Endodermal cell (in vitro differentiated cells): ENCODE data around the gene ASPN. TPM values are rescaled to one million over a fixed set of nuclear protein-coding genes. Genes with fewer than 3 reads are reported as not detected.

Experiments used
- DNase-seq: peaks from one replicate; pipeline ENCODE4 v3.0.0-alpha.2; 2017
- H3K27ac ChIP-seq: 2 replicates; pipeline ENCODE4 v1.5.1; 2013; ENCODE audit warnings: mild to moderate bottlenecking, low read depth, low read length, moderate library complexity
- H3K27me3 ChIP-seq: 2 replicates; pipeline ENCODE4 v1.6.1; 2013; ENCODE audit warnings: mild to moderate bottlenecking, low read length, moderate library complexity; ENCODE audit not compliant: insufficient read depth, control insufficient read depth, poor library complexity, severe bottlenecking
- H3K36me3 ChIP-seq: 2 replicates; pipeline ENCODE4 v1.7.0; 2013; ENCODE audit warnings: mild to moderate bottlenecking, low read length, moderate library complexity; ENCODE audit not compliant: control insufficient read depth, insufficient read depth
- H3K4me1 ChIP-seq: one replicate; pipeline ENCODE4 v1.7.0; 2013; ENCODE audit warnings: low read length; ENCODE audit not compliant: control insufficient read depth, insufficient read depth
- H3K4me3 ChIP-seq: 2 replicates; pipeline ENCODE4 v1.5.1; 2013; ENCODE audit warnings: mild to moderate bottlenecking, low read length, moderate library complexity
- H3K9ac ChIP-seq: 2 replicates; pipeline ENCODE4 v1.6.1; 2013; ENCODE audit warnings: mild to moderate bottlenecking, low read length, moderate library complexity; ENCODE audit not compliant: poor library complexity, severe bottlenecking; ENCODE audit errors: extremely low read depth
- H3K9me3 ChIP-seq: 2 replicates; pipeline ENCODE4 v1.6.1; 2013; ENCODE audit warnings: mild to moderate bottlenecking, low read length, moderate library complexity; ENCODE audit not compliant: control insufficient read depth
- H3K27ac Mint-ChIP-seq: 2 replicates; pipeline ENCODE4 v1.8.0; 2020; ENCODE audit warnings: mixed read lengths
- H3K27me3 Mint-ChIP-seq: 2 replicates; pipeline ENCODE4 v1.8.0; 2021; ENCODE audit warnings: mild to moderate bottlenecking, mixed read lengths; ENCODE audit not compliant: insufficient read depth
- H3K36me3 Mint-ChIP-seq: 2 replicates; pipeline ENCODE4 v1.8.0; 2020; ENCODE audit warnings: low read depth, mixed read lengths
- H3K4me1 Mint-ChIP-seq: 2 replicates; pipeline ENCODE4 v1.8.0; 2020; ENCODE audit warnings: mixed read lengths
- H3K4me3 Mint-ChIP-seq: 2 replicates; pipeline ENCODE4 v1.8.0; 2020; ENCODE audit warnings: mild to moderate bottlenecking, moderate library complexity, mixed read lengths
- H3K9me3 Mint-ChIP-seq: 2 replicates; pipeline ENCODE4 v1.8.0; 2020; ENCODE audit warnings: mild to moderate bottlenecking, mixed read lengths
- CTCF ChIP-seq: fragments of 200-600 bp; sonication (generic); conservative IDR thresholded peaks from 2 replicates; pipeline ENCODE4 v1.5.0; 2021; ENCODE audit warnings: antibody characterized with exemption, mild to moderate bottlenecking
- WGBS, 2 experiments: methylation state at CpG; one replicate each; pipeline versions ENCODE4 v1.1.5 to v1.1.7; 2013; ENCODE audit warnings: missing lambda C conversion rate in 2 of 2, mixed read lengths in 1 of 2; ENCODE audit not compliant: insufficient coverage in 1 of 2, insufficient read length in 1 of 2; 5-methylcytosine and 5-hydroxymethylcytosine counted together
- total RNA-seq, 2 donors: library from RNA; stranded (reverse); fragmentation: NEBNext Ultra II Directional in 1 of 2; extraction: Animal tissue kit (Norgen Biotek cat#: 25700) in 1 of 2; gene quantifications; 2 replicates in 1 of 2; 3 replicates in 1 of 2; pipeline ENCODE4 v1.2.1, GENCODE V29; 2021

Gene ASPN
- total RNA-seq, 2 donors from 2014 or later: not detected

GRCh38 chr9:92492781-92493401, 10.6 kb upstream of the ASPN start:
- peaks cover 5% of the 10 kb centered on the region for H3K4me1 ChIP-seq
- WGBS, 2 experiments: 73 to 83% methylated on average over 3 of the region's 3 CpGs
- no peak overlapping the region for H3K4me3 ChIP-seq
- DNase-seq: no peak
- H3K4me3 Mint-ChIP-seq: no peak overlapping the region
- no peaks in the 10 kb centered on the region for H3K36me3 ChIP-seq
- no peak overlapping the region for H3K9ac ChIP-seq
- no peaks in the 10 kb centered on the region for H3K9me3 ChIP-seq
- H3K9me3 Mint-ChIP-seq: no peaks in the 10 kb centered on the region
- no peaks in the 10 kb centered on the region for H3K36me3 Mint-ChIP-seq
- no peaks in the 10 kb centered on the region for H3K27me3 Mint-ChIP-seq
- H3K27ac Mint-ChIP-seq: no peak overlapping the region
- peaks cover 19% of the 10 kb centered on the region for H3K4me1 Mint-ChIP-seq
- no peak for TF ChIP-seq CTCF
- H3K27ac ChIP-seq: no peak overlapping the region
- H3K27me3 ChIP-seq: no peaks in the 10 kb centered on the region

GRCh38 chr9:92488681-92489550, 6.6 kb upstream of the ASPN start:
- no peak overlapping the region for H3K4me3 Mint-ChIP-seq
- no peaks in the 10 kb centered on the region for H3K27me3 ChIP-seq
- 98 to 100% methylated on average over 3 to 4 of the region's 4 CpGs for WGBS, 2 experiments
- DNase-seq: no peak
- H3K4me1 Mint-ChIP-seq: peaks cover 19% of the 10 kb centered on the region
- H3K27ac Mint-ChIP-seq: no peak overlapping the region
- TF ChIP-seq CTCF: no peak
- no peaks in the 10 kb centered on the region for H3K36me3 ChIP-seq
- H3K36me3 Mint-ChIP-seq: no peaks in the 10 kb centered on the region
- no peaks in the 10 kb centered on the region for H3K9me3 ChIP-seq
- H3K4me3 ChIP-seq: no peak overlapping the region
- H3K4me1 ChIP-seq: peaks cover 5% of the 10 kb centered on the region
- no peaks in the 10 kb centered on the region for H3K27me3 Mint-ChIP-seq
- no peak overlapping the region for H3K9ac ChIP-seq
- H3K9me3 Mint-ChIP-seq: no peaks in the 10 kb centered on the region
- no peak overlapping the region for H3K27ac ChIP-seq

- WGBS, 2 experiments: 92 to 100% methylated on average over 1 to 3 of the region's 3 CpGs
- peaks cover 7% of the 10 kb centered on the region for H3K4me1 Mint-ChIP-seq
- no peaks in the 10 kb centered on the region for H3K9me3 Mint-ChIP-seq
- no peaks in the 10 kb centered on the region for H3K4me1 ChIP-seq
- no peaks in the 10 kb centered on the region for H3K36me3 Mint-ChIP-seq
- H3K9me3 ChIP-seq: no peaks in the 10 kb centered on the region
- H3K4me3 Mint-ChIP-seq: no peak overlapping the region
- no peak for TF ChIP-seq CTCF
- no peak overlapping the region for H3K4me3 ChIP-seq
- no peak overlapping the region for H3K27ac ChIP-seq
- H3K9ac ChIP-seq: no peak overlapping the region
- DNase-seq: no peak
- H3K27ac Mint-ChIP-seq: no peak overlapping the region
- H3K27me3 ChIP-seq: no peaks in the 10 kb centered on the region
- no peaks in the 10 kb centered on the region for H3K36me3 ChIP-seq
- no peaks in the 10 kb centered on the region for H3K27me3 Mint-ChIP-seq
Observed at GRCh38 chr9:92486371-92486770, 4.1 kb upstream of the ASPN start.
